DMS153 treated with DMSO at 0.1 percent for 48 hours (cell line): Measurements from ENCODE around the gene MAG.

Experiments
- DNase-seq: peaks from one replicate; lab custom pipeline; 2025; ENCODE audit not compliant: unreplicated experiment; lab: John Stamatoyannopoulos, UW

MAG gene

DNA sequence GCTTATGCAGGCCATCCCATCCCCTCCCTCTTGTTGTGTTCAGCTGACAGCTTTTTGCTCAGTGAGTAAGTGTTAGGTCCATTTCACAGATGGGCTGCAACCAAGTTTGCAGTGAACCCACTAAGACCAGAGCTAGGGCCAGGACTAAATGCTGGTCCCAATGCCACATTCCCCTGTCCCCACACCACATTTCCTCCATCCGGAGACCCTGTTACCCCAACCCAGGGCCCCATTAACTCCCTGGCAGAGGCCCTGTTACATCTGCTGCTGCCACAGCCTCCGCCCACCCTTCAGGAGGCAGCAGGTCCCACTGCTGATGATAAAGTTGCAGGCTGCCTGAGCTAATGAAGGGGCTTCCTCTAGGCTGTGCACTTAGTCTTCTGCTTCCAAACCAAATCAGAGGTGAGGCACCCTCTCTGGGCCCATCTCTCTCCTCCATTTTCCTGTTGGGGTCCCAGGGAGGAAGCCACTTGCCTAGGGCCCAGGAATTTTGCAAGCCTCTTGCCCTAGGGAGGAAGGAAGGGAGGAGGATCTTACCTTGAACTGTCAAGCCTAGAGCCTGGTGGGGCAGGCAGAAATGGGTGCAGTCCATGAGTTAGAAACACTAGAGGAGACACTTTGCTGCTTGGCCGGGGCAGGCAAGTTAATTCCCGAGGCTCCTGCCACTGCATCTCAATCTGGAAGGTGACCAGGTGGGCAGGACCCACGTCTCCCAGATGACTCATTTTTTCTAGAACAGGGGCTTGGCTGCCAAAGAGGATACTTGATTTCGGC is 26.6 kb upstream of the MAG start:
- no peak for DNase-seq

DNA sequence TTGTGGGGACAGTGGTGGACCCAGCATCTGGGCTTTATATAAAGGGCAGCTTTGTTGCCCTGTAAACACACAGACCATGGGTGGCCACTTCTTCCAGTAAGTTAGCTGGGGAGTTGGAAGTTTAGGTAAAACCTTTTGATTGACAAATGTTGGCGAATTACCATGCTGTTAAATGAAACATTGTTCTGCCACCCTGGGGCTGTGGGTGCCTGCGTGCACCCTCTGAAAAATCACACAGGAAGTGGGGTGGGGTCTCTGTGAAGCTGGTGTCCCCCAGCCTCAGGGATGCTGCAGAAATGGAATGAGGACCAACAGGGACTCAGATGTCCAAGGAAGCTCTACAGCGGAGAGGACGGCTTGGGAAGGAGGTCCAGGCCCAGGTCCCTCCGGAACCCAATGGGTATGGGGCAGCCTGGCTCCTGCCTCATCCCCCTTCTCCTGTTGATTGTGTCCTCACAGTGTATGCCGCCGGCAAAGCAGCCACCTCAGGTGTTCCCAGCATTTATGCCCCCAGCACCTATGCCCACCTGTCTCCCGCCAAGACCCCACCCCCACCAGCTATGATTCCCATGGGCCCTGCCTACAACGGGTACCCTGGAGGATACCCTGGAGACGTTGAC is 26.0 kb upstream of the MAG start:
- no peak for DNase-seq

DNA sequence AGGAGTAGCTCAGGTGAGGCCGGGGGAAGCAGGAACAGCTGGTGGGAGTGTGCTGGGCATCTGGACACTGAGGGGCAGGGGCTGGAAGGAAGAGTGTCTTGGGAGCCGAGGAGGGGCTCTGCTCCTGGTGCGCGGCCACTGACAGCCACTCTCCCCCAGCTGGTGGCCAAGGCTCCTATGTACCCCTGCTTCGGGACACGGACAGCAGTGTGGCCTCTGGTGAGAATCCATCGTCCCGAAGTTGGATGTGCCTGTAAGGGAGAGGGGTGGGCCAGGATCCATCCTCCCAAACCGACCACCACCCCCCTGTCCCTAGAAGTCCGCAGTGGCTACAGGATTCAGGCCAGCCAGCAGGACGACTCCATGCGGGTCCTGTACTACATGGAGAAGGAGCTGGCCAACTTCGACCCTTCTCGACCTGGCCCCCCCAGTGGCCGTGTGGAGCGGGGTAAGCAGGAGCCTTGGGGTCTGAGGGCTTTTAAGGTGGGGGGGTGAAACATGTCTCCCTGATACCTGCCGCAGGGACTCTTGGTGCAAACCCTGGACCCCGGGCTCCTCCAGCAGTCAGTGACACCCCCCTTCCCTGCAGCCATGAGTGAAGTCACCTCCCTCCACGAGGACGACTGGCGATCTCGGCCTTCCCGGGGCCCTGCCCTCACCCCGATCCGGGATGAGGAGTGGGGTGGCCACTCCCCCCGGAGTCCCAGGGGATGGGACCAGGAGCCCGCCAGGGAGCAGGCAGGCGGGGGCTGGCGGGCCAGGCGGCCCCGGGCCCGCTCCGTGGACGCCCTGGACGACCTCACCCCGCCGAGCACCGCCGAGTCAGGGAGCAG is 25.2 kb upstream of the MAG start:
- DNase-seq, result no peak

DNA sequence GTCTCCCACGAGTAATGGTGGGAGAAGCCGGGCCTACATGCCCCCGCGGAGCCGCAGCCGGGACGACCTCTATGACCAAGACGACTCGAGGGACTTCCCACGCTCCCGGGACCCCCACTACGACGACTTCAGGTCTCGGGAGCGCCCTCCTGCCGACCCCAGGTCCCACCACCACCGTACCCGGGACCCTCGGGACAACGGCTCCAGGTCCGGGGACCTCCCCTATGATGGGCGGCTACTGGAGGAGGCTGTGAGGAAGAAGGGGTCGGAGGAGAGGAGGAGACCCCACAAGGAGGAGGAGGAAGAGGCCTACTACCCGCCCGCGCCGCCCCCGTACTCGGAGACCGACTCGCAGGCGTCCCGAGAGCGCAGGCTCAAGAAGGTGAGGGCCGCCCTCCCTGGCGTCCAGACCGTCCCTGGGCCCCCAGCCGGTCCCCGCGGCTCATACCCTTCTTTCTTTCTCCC is 24.6 kb upstream of the MAG start:
- no peak for DNase-seq

DNA sequence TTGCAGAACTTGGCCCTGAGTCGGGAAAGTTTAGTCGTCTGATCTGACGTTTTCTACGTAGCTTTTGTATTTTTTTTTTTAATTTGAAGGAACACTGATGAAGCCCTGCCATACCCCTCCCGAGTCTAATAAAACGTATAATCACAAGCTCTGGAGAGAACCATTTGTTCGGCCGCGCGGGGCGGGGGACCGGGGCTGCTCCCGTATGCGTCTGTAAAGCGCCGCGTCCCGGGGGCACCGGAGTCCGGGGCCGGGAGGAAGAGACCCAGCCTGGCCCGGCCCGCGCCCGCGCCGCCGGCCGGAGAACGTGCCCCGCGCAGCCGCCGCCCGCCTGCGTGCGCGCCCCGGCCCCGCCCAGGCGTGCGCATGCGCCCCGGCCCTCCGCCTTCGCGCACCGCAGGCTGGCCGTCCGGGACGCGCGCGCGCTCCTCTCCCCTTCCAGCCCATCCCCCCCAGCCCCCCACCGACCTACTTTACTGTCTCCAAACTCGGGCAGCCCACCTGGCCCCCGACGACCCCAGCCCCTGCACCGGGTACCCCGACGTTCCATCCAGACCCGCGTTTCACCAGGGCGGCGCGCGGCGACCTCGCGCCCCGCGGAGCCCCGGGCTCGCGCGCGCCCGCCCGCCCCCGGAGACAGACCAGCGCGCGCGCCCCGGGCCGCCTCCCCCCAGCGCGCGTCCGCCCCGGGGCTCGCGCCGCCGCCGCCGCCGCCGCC is 24.0 kb upstream of the MAG start:
- DNase-seq, result peak; percentile 12

DNA sequence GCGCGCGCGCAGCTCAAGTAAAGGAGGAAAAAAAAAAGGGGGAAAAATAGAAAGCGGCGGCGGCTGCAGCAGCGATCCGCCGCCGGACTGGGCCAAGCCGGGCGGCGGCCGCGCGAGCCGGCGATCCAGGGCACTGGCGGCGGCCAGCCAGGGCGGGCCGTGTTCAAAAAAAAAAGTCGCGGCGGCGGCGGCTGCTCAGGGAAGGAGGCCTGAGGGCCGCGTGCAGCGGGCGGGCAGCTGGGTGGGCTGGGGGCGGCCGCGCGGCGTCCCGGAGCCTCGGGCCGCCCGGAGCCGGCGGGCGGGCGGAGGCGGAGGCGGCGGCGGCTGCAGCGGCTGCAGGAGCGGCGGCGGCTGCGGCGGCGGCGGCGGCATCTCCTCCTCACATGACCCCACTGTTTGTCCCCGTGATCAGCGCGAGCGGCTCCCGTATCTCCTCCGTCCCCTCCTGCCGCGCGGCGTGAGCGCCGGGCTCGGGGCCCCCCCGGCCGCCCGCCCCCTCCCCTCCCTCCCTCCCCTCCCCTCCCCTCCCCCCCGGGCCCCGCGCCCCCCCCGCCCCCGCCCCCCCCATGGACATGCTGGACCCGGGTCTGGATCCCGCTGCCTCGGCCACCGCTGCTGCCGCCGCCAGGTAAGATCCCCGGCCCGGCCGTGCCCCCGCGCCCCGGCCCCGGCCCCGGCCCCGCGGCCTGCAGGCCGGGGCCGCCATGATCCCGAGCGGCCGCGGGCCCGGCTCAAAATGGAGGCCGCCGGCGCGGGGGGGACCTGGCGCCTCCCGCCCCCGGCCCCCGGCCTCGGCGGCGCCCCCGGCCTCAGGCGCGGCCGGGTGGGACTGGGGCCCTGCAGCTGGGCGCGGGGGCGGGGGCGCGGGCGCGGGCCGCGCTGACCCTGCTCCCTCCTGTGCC is 23.2 kb upstream of the MAG start, which contains the start of gene USF2:
TSS of gene USF2 (plus strand) at position 427 of the 902 bp plus-strand sequence. CDS start at position 567, 140 bp downstream.
- DNase-seq, result peak; percentile 20

DNA sequence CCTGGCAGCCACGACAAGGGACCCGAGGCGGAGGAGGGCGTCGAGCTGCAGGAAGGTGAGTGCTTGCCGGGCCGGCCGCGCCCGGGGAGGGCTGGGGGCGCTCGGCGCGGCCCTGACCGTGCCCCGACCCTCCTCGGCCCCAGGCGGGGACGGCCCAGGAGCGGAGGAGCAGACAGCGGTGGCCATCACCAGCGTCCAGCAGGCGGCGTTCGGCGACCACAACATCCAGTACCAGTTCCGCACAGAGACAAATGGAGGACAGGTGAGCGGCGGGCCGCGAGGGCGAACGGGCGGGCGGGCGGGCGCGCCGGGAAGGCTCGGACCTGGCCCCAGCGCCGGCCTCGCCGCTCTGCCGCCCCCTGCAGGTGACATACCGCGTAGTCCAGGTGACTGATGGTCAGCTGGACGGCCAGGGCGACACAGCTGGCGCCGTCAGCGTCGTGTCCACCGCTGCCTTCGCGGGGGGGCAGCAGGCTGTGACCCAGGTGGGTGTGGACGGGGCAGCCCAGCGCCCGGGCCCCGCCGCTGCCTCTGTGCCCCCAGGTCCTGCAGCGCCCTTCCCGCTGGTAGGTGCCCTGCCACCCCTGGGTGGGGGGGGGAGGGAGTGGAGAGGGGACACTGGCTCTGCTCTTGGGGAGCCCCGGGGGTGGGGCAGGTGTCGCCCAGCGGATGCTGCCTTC is 22.4 kb upstream of the MAG start:
- DNase-seq, result peak; percentile 65

DNA sequence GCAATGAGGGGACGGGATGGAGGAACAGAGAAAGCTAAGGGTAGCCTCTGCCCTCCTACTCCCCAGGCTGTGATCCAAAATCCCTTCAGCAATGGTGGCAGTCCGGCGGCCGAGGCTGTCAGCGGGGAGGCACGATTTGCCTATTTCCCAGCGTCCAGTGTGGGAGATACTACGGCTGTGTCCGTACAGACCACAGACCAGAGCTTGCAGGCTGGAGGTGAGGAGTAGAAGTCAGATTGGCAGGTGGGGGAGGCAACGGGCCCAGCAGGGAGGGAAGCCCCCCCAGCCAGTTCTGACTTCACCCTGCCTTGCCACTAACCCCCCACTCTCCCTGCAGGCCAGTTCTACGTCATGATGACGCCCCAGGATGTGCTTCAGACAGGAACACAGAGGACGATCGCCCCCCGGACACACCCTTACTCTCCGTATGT is 21.6 kb upstream of the MAG start:
- no peak for DNase-seq

DNA sequence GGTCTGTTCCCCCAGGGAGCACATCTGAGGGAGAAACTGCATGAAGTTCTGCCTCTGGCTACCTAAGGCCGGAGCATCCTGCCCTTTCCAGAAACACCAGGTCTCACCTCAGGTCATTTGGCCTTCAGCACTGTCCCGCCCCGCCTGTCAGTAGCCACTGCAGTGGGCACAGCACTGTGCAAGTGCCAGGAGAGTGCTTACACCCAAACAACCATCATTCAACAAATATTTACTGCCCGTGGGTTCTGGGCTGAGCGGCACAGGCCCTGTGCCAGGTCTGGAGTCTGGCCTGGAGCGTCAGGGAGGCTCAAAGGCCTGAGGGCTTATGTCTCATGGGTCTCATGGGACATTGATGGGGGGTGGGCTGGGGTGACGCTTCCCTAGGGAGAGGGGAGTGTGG is 20.4 kb upstream of the MAG start:
- no peak for DNase-seq

DNA sequence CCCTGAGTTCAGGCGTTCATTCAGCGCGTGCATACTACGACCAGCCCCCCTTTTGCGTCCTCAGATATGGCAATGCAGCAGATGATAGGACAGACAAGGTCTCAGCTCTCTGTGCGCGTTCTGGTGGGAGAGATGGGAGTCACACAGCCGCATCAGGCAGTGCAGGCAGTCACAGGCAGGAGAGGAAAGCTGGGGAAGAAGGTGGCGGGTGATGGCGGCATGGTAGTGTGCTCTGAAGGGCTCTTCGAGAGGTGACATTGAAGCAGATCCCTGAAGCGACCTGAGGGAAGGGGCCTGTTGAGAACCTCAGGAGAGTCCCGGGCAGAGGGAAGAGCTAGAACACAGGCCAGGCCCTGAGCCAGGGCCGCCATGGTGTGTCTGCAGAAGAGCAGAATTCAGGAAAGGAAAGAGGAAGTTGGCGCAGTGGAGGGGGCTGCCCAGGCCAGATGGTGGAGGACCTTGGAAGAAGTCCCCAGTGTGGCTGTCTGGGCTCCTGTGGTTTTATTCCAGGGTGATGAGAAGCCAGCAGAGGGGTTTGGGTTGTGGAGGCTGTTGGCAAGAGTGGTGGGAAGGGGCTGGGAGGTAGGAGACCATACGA is 19.7 kb upstream of the MAG start:
- no peak for DNase-seq

DNA sequence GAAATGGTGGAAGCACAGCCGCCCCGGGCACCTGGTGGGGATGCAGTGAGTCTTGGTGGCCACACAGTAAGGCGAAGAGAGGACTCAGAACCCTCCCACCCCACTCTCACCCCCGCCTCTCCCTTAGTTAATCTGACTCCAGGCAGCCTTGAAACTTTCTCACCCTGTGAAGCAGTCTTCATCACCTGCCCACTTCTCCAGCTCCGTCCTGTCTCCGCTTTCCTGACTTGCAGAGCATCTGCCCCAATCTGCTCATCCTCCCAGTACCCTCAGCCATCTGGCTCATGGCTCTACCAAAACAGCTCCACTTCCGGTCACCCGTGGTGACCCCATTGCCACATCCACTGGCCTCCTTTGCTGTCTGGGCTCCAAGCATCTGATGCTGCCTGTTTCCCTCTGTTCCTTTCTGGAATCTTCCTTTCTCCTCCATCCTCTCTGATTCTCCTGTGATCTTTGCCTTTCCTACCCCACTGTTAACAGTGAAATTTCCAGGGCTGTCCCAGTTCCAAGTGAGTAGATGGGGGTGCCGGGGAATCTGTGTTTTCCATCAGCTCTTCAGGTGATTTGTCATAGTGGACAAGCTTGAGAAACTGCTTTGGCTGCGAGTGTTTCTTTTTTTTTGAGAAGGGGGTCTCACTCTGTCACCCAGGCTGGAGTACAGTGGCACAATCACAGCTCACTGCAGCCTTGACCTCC is 18.9 kb upstream of the MAG start:
- DNase-seq, result no peak

DNA sequence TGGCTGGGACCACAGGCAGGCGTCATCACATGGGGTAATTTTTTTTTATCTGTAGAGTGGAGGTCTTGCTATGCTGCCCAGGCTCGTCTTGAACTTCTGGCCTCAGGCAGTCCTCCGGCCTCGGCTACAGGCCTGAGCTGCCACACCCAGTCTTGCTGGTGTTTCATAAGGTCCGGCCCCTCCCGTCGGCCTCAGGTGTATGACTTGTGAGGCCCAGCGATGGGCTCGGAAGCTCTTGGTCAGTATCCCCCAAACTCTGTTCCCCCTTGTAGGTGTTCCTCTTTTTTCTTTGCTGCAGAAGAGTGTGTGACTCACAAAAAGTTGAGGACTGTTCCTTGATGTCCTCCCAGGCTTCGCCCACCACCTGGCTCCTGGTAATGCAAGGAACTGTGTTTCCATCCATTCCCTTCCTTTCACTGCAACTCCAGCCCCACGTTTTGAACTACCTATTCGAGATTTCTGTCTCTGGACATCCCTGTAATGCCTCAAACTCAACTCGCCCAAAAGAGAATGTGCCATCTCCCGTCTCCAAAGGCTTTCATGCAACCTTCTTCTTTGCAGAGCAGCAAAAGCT is 18.2 kb upstream of the MAG start:
- no peak for DNase-seq

DNA sequence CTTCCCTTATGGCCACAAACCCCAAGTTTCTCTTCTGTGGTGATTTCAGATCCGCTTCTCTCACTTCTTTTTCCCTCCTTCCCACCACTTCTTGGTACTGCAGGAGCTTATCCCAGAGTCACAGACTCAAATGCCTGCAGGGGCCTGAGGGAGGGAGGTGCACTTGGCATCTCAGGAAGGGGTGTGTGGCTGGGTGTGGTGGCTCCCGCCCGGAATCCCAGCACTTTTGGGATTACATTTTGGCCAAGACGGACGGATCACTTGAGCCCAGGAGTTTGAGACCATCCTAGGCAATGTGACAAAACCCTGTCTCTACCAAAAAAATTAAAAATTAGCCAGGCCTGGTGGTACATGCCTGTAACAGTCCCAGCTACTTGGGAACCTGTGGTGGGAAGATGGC is 17.6 kb upstream of the MAG start:
- DNase-seq, result no peak

DNA sequence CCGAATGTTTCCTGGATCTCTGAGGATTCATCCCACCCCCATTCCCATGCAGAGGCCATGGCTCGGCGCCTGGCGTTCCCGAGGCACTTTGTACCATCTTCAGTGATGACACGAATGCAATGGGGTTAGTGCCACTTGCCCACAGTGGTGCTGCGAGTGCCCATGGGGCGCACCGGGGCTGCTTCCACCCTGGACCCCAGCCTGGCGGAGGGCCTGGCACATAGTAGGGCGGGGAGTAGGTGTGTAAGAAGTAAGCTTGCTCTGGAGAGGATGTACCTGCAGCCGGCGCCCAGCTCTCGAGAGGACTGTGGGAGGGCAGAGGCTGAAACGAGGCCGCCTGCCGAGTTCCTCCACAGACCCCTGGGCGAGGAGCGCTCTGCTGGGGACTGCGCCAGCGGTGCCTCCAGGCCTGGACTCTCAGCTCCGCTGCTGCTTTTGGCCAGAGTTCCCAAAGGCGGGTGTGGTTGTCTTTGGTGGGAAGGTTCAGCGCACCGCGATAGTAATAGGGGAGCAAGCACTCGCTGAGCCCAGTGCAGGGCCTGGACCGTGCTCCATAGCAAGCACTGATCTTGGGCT is 15.2 kb upstream of the MAG start:
- no peak for DNase-seq

DNA sequence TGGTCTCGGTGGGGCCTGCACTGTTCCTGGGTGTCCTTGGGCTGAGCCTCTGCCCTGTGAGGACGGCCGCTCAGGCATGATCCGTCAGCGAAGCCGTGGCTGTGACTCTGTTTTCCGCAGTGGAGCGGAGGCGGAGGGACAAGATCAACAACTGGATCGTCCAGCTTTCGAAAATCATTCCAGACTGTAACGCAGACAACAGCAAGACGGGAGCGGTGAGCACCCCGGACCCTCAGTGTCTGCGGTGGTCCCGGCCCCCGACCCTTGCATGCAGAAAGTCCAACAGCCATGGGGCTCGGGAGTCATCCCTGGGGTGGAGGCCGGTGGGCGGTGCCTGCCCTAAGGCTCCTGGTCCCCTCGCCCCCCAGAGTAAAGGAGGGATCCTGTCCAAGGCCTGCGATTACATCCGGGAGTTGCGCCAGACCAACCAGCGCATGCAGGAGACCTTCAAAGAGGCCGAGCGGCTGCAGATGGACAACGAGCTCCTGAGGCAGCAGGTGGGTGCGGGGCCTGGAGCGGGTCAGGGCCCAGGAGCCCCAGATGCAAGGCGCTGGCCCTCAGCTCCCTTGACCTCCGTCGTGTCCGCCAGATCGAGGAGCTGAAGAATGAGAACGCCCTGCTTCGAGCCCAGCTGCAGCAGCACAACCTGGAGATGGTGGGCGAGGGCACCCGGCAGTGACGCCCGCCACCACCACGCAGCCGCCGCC is 13.2 kb upstream of the MAG start:
- no peak for DNase-seq

DNA sequence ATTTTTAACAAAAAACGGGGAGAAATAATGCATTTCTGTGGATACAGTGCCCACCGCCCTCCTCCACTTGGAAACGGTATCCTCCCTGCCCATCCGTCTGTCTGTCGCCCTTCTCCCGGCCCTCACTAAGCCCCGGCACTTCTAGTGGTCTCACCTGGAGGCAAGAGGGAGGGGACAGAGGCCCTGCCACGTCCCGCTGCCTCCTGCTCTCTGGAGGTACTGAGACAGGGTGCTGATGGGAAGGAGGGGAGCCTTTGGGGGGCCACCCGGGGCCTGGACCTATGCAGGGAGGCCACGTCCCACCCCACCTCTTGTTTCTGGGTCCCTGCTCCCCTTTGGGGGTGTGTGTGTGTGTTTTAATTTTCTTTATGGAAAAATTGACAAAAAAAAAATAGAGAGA is 12.6 kb upstream of the MAG start:
- no peak for DNase-seq
